Stimulated activated naive CD4-positive, alpha-beta T cell (primary cell): ENCODE results near the gene EEPD1.
A peak's percentile ranks its signal among the peaks of the same experiment; 100 is the strongest.
"Not testable (repeated sequence)": the region's sequence is repeated elsewhere in the genome, so short reads cannot be mapped to it uniquely, and the experiment has no call there.

Experiments used
- DNase-seq, 6 experiments: peaks; one replicate each; lab custom pipeline; 2025; lab: John Stamatoyannopoulos, UW

EEPD1 gene

GRCh38 chr7:36152756-36153570, at the start of gene EEPD1:
EEPD1 (plus strand) TSS chr7:36153254; CDS start chr7:36154325, 1,071 bp downstream.
- DNase-seq, result peak; percentile 99 to 100 (median 100)

- DNase-seq, result no peak
Measured at GRCh38 chr7:36103837-36104561, 49.1 kb upstream of the EEPD1 start.

- DNase-seq, result not testable (repeated sequence)
Measured at GRCh38 chr7:36106972-36107908, 45.8 kb upstream of the EEPD1 start.

- DNase-seq, result no peak
Measured at GRCh38 chr7:36107926-36108631, 45.0 kb upstream of the EEPD1 start.

- DNase-seq, result no peak
Measured at GRCh38 chr7:36109013-36109627, 43.9 kb upstream of the EEPD1 start.

GRCh38 chr7:36110584-36110983, 42.5 kb upstream of the EEPD1 start:
- no peak for DNase-seq

GRCh38 chr7:36112969-36113368, 40.1 kb upstream of the EEPD1 start:
- no peak for DNase-seq

- DNase-seq, result no peak
Measured at GRCh38 chr7:36114355-36114754, 38.7 kb upstream of the EEPD1 start.

GRCh38 chr7:36115448-36116321, 37.4 kb upstream of the EEPD1 start:
- DNase-seq, result no peak

GRCh38 chr7:36116347-36117202, 36.5 kb upstream of the EEPD1 start:
- peak in 1 of 6 experiments; percentile 2 for DNase-seq

GRCh38 chr7:36117203-36117840, 35.7 kb upstream of the EEPD1 start:
- DNase-seq, result no peak

GRCh38 chr7:36118344-36118743, 34.7 kb upstream of the EEPD1 start:
- no peak for DNase-seq

GRCh38 chr7:36119005-36119706, 33.9 kb upstream of the EEPD1 start:
- no peak for DNase-seq

- DNase-seq, result not testable (repeated sequence)
Measured at GRCh38 chr7:36119983-36120646, 32.9 kb upstream of the EEPD1 start.

- DNase-seq, result not testable (repeated sequence)
Measured at GRCh38 chr7:36125630-36126029, 27.4 kb upstream of the EEPD1 start.

- DNase-seq, result no peak
Measured at GRCh38 chr7:36127075-36127740, 25.8 kb upstream of the EEPD1 start.
